Spleen (tissue), 11 donors: ENCODE results near the gene UBE4A. TPM values are rescaled to one million over a fixed set of nuclear protein-coding genes. Genes with fewer than 3 reads are reported as not detected.

Experiments used
- DNase-seq: peaks from one replicate; pipeline ENCODE4 v3.0.0-alpha.2; 2020
- H3K27ac ChIP-seq, 8 donors: fragments of 200-600 bp; sonication (generic) in 7 of 8; 1 replicate in 4 of 8; 2 replicates in 4 of 8; pipeline versions ENCODE4 v1.5.0 to v1.8.0; 2016 to 2021; ENCODE audit warnings: inconsistent platforms in 4 of 8, mild to moderate bottlenecking in 4 of 8, moderate library complexity in 1 of 8
- H3K27me3 ChIP-seq, 7 donors: fragments of 200-600 bp; sonication (generic) in 6 of 7; replicated peaks in 1 of 7; 1 replicate in 4 of 7; 2 replicates in 3 of 7; pipeline versions ENCODE4 v1.5.0 to v1.8.0; 2016 to 2021; ENCODE audit warnings: inconsistent platforms in 3 of 7, mild to moderate bottlenecking in 1 of 7
- H3K36me3 ChIP-seq, 6 donors: fragments of 200-600 bp; sonication (generic) in 5 of 6; 1 replicate in 4 of 6; 2 replicates in 2 of 6; pipeline versions ENCODE4 v1.5.0 to v1.8.0; 2016 to 2021; ENCODE audit warnings: inconsistent platforms in 2 of 6
- H3K4me1 ChIP-seq, 6 donors: fragments of 200-600 bp; sonication (generic) in 5 of 6; 1 replicate in 3 of 6; 2 replicates in 3 of 6; pipeline versions ENCODE4 v1.5.0 to v1.8.0; 2016 to 2021; ENCODE audit warnings: inconsistent platforms in 3 of 6
- H3K4me3 ChIP-seq, 8 donors: fragments of 200-600 bp; sonication (generic) in 7 of 8; 1 replicate in 4 of 8; 2 replicates in 4 of 8; pipeline versions ENCODE4 v1.5.0 to v1.8.0; 2016 to 2021; ENCODE audit warnings: inconsistent platforms in 4 of 8, mild to moderate bottlenecking in 4 of 8, moderate library complexity in 2 of 8
- H3K9me3 ChIP-seq, 8 donors: fragments of 200-600 bp; sonication (generic) in 7 of 8; 1 replicate in 4 of 8; 2 replicates in 4 of 8; pipeline versions ENCODE4 v1.5.0 to v1.8.0; 2016 to 2021; ENCODE audit warnings: inconsistent platforms in 4 of 8
- CTCF ChIP-seq, 11 experiments: fragments of 200-600 bp in 7 of 11; fragments of 450-650 bp in 4 of 11; sonication (generic) in 4 of 11; IDR thresholded peaks in 8 of 11; conservative IDR thresholded peaks in 3 of 11; 1 replicate in 7 of 11; 2 replicates in 4 of 11; pipeline versions ENCODE4 v1.4.0 to v1.8.0; 2016 to 2021; ENCODE audit warnings: antibody characterized with exemption in 11 of 11, inconsistent platforms in 4 of 11, mild to moderate bottlenecking in 1 of 11
- POLR2A ChIP-seq, 3 donors: fragments of 450-650 bp; IDR thresholded peaks; one replicate each; pipeline ENCODE4 v1.5.1; 2017; ENCODE audit warnings: antibody characterized with exemption in 3 of 3, mild to moderate bottlenecking in 1 of 3
- POLR2AphosphoS5 ChIP-seq, 3 donors: sonication (generic); formaldehyde crosslinking; IDR thresholded peaks; one replicate each; pipeline ENCODE4 v1.5.1; 2017; ENCODE audit warnings: antibody characterized with exemption in 3 of 3
- WGBS, 5 donors: extraction: QIAGEN DNeasy Blood & Tissue Kit in 3 of 5; methylation state at CpG; one replicate each; pipeline versions ENCODE4 v1.1.5 to v1.1.7; 2013 to 2018; 5-methylcytosine and 5-hydroxymethylcytosine counted together
- intact Hi-C: fragments of 100-400 bp; cut with DNase I; formaldehyde crosslinking; loops from one replicate; pipeline ENCODE4 v1.15.0; 2023; ENCODE audit warnings: low total_unique reads
- polyA plus RNA-seq, 3 donors: library from polyadenylated mRNA; stranded (reverse); fragments of 200-250 nt; gene quantifications; one replicate each; pipeline ENCODE4 v1.2.1, GENCODE V29; 2013
- total RNA-seq, 7 donors: library from RNA; depleted of rRNA in 3 of 7; stranded (reverse); fragments of >200 nt in 3 of 7; fragmentation: NEBNext Ultra II Directional in 4 of 7; extraction: Animal tissue kit (Norgen Biotek cat#: 25700) in 4 of 7; gene quantifications; one replicate each; pipeline versions ENCODE4 v1.1.0 to v1.2.1, GENCODE V29; 2016 to 2021
- donor health status: healthy with polysubstance abuse.
- donor health status: DM: no; HTN: no; CAD: no; lungs with moderate emphysema.
- donor health status: DM: no; HTN: no; CAD: no.
- donor health status: Bipolar disorder and iron deficiency.
- donor health status: healthy.
- donor health status: DM: no; HTN: no; CAD: no.
- donor health status: DM: yes; HTN: yes; CAD: no.

UBE4A gene
- total and polyA plus RNA-seq, 10 donors, result 13.0 to 55.6 (median 40.7) TPM

DNA sequence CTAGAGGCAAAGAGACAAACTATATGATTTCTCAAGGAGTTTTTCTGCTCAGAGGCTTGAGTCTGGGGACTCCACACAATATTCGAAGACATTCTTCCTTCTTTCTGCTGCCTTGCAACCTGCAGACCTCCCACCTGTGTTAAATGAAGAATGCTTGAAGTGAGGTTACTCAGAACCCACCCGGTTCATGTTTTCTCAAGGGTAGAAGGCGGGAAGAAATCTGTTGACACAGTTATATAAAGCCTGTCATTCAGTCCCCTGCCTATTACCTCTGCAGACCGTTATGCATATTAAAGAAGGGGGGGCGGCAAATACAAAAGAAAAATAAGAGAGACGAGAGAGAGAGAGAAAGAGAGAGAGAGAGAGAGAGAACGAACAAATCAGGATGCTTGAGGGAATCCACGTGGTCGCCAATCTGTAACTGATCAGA lies 74.7 kb downstream of the UBE4A start:
- H3K4me3 ChIP-seq, result peak overlapping the region; percentile 62 to 98 (median 94)
- H3K4me1 ChIP-seq, result peaks cover 7 to 44% (median 28%) of the 10 kb centered on the region in 6 donors
- H3K27me3 ChIP-seq, result peaks cover 0 to 3% (median 0%) of the 10 kb centered on the region in 7 donors
- DNase-seq, result no peak
- intact Hi-C loops, result no loop called here
- H3K9me3 ChIP-seq, result no peaks in the 10 kb centered on the region
- H3K36me3 ChIP-seq, result no peaks in the 10 kb centered on the region
- peak overlapping the region in 3 of 8 donors; percentile 94 to 96 (median 95) for H3K27ac ChIP-seq
- TF ChIP-seq POLR2AphosphoS5 (IDR thresholded peaks at IDR 0.05) (no peak), CTCF (IDR thresholded peaks at IDR 0.05 in 8 of 11, conservative IDR thresholded peaks at IDR 0.05 in 3 of 11) (no peak), POLR2A (IDR thresholded peaks at IDR 0.05) (no peak)
- 1 to 3% (median 2%) methylated on average over 9 of the region's 9 CpGs for WGBS, 5 donors

- H3K4me1 ChIP-seq, result peaks cover 13 to 50% (median 34%) of the 10 kb centered on the region in 6 donors
- peak overlapping the region in 7 of 8 donors; percentile 88 to 96 (median 94) for H3K27ac ChIP-seq
- H3K27me3 ChIP-seq, result peaks cover 0 to 3% (median 0%) of the 10 kb centered on the region in 7 donors
- 0 to 2% (median 0%) methylated on average over 28 to 39 of the region's 39 CpGs for WGBS, 5 donors
- H3K4me3 ChIP-seq, result peak overlapping the region; percentile 62 to 98 (median 94)
- DNase-seq, result peak; percentile 82
- no peaks in the 10 kb centered on the region for H3K9me3 ChIP-seq
- intact Hi-C loops, result no loop called here
- no peak for TF ChIP-seq POLR2AphosphoS5 (IDR thresholded peaks at IDR 0.05)
- TF ChIP-seq POLR2A (IDR thresholded peaks at IDR 0.05), result no peak
- no peak for TF ChIP-seq CTCF (IDR thresholded peaks at IDR 0.05 in 8 of 11, conservative IDR thresholded peaks at IDR 0.05 in 3 of 11)
- H3K36me3 ChIP-seq, result no peaks in the 10 kb centered on the region
These were observed 75.3 kb downstream of the UBE4A start for GRCh38 chr11:118434553-118435289.

- H3K27me3 ChIP-seq, result peaks cover 0 to 3% (median 0%) of the 10 kb centered on the region in 7 donors
- H3K4me3 ChIP-seq, result peak overlapping the region; percentile 62 to 98 (median 94)
- DNase-seq, result peak; percentile 93
- intact Hi-C loops, result no loop called here
- no peaks in the 10 kb centered on the region for H3K9me3 ChIP-seq
- no peaks in the 10 kb centered on the region for H3K36me3 ChIP-seq
- 0 to 1% (median 1%) methylated on average over 33 to 34 of the region's 34 CpGs for WGBS, 5 donors
- peaks cover 17 to 56% (median 41%) of the 10 kb centered on the region in 6 donors for H3K4me1 ChIP-seq
- H3K27ac ChIP-seq, result peak overlapping the region; percentile 88 to 96 (median 93)
- TF ChIP-seq POLR2AphosphoS5 (IDR thresholded peaks at IDR 0.05) (peak; percentile 14 to 72 (median 58)), CTCF (IDR thresholded peaks at IDR 0.05 in 8 of 11, conservative IDR thresholded peaks at IDR 0.05 in 3 of 11) (no peak)
These were observed 76.0 kb downstream of the UBE4A start for GRCh38 chr11:118435290-118435892.
